Renal cortex interstitium (tissue), 11 donors: ENCODE data around the gene NID1. TPM values are rescaled to one million over a fixed set of nuclear protein-coding genes. Genes with fewer than 3 reads are reported as not detected.

Experiments
- DNase-seq, 11 donors: peaks; one replicate each; pipeline ENCODE4 v3.0.0-alpha.2; 2013; ENCODE audit warnings: low read depth in 9 of 11, low spot score in 4 of 11; ENCODE audit errors: extremely low read depth in 1 of 11
- polyA plus RNA-seq, 3 donors: library from polyadenylated mRNA; unstranded; fragments of 120-200 nt; gene quantifications; one replicate each; pipeline ENCODE4 v1.2.1, GENCODE V29; 2013; ENCODE audit not compliant: insufficient read length in 3 of 3

The NID1 gene
- polyA plus RNA-seq, 3 donors, result 149 to 193 (median 191) TPM

GRCh38 chr1:236073307-236073897 is 8.5 kb upstream of the NID1 start:
- DNase-seq, result no peak

- no peak for DNase-seq
Measured at GRCh38 chr1:236072001-236072400, 7.1 kb upstream of the NID1 start.

DNA sequence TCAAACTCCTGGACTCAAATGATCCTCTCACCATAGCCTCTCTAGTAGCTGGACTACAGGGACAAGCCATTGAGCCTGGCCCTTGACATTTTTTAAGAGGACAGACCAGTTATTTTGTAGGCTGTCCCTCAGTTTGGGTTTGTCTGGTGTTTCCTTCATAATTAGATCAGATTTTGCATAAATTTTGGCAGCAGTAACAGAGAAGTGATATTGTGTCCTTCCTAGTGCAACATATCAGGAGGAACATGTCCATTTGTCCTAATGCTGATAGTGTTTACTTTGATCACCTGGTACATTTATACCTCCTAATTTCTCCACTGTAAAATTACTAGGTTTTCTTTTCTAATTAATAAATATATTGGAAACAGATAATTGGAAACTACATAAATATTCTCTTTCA is 5.9 kb upstream of the NID1 start:
- no peak for DNase-seq

DNA sequence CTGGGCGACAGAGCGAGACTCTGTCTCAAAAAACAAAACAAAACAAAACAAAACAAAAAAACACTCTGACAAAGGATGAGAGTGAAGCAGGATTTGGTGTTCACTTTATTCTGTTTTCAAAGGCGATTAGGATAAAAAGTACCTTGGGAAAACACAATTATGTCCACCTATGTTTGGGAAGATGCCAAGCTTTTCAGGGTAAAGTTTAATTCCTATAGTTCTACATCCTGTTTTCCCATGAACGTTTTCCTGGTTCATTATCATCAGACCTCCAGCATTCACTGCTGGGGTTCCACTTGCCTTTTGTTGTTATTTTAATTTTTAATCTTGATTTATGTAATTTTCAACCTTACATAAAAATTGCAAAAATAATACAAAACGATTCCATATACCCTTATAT is 4.9 kb upstream of the NID1 start:
- DNase-seq, result no peak

DNA sequence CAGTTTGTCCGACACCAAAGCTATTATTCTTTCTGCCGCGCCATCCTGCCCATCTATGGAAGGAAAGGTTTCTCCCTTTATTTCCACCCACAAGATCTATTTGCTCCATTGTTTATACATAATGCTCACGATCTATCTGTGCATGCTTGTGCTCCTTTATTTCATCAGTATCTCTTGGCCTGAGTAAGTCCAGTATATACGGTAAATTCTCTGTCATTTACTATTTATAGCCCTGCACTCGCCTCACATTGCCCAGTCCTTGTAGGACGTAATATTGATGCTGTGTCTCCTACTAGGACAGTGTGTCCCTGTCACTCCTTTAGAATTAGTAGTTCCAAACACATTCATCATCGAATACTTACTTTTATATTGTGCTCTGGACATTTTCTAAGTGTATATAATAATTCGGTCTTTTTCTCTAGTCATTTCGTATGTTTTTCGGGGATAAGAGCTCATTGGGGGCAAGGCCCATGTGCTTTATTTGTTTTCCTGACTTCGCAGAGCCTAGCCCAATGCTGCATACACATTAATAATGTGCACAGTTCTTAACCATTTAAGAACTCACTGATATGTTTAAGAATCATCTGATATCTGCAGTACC is 3.1 kb upstream of the NID1 start:
- DNase-seq, result peak in 1 of 11 donors; percentile 25

GRCh38 chr1:236066828-236067386 is 2.0 kb upstream of the NID1 start:
- no peak for DNase-seq

DNA sequence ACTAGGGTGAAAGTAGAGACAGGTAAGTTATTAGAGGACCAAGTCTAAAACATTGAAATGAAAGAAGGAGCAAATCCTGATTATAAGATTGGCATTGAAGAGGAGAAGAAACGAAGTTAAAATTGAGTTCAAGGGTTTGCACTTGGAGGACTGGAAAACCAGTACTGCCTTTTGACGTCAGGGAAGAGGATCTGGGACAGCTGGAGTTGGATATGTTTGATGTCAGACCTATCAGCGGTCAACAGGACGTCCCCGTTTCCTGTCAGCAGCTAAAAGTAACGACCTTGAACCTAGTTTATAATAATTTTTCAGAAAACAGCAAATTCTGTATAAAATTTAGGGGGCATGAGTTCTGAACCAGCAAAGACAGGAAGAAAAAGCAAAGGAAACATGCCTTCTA is 1.2 kb upstream of the NID1 start:
- peak in 2 of 11 donors; percentile 28 to 43 for DNase-seq

DNA sequence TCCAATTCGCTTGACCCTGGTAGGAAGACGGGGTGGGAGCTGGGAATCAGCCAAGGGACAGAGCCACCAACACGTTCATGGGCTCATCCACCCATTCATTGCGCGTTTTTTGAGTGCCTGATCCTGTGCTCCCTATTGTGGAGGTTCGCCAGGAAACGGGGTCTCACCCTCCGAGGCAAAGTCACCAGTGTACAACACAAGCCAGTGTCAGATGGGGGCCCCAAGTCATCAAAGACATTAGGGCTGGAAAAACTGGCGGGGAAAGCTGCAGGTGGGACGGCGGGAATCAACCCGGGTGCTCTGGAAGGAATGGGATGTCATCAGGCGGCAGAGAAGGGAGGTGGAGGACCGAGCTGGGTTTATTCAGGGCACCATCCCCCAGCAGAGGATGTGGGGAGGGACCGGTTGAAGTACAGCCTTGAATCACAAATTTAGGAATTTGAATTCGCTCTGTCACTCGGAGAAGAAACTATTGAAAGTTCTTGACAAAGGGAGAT is 667 bp upstream of the NID1 start:
- peak in 1 of 11 donors; percentile 27 for DNase-seq

GRCh38 chr1:236063919-236064673 is 794 bp downstream of the NID1 start:
- DNase-seq, result peak in 4 of 11 donors; percentile 61 to 73 (median 66)

- DNase-seq, result no peak
Measured at GRCh38 chr1:236063551-236063918, 1.4 kb downstream of the NID1 start.

- no peak for DNase-seq
Measured at GRCh38 chr1:236060286-236060685, 4.6 kb downstream of the NID1 start.

- DNase-seq, result no peak
Measured at GRCh38 chr1:236059011-236059410, 5.9 kb downstream of the NID1 start.

- DNase-seq, result no peak
Measured at GRCh38 chr1:236058141-236058934, 6.6 kb downstream of the NID1 start.

DNA sequence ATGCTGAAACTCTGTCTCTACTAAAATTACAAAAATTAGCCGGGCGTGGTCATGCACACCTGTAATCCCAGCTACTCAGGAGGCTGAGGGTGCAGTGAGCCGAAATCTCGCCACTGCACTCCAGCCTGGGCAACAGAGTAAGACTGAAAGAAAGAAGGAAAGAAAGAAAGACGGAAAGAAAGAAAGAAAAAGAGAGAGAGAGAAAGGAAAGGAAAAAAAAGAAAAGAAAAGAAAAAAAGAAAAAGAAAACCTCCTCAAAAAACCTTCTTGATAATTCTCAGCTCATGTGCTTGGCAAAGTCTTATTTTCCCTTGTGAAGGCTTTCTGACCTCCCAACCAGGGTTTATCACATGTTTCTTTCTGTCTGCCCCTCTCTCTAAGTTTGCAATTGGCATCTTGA is 7.3 kb downstream of the NID1 start:
- no peak for DNase-seq

DNA sequence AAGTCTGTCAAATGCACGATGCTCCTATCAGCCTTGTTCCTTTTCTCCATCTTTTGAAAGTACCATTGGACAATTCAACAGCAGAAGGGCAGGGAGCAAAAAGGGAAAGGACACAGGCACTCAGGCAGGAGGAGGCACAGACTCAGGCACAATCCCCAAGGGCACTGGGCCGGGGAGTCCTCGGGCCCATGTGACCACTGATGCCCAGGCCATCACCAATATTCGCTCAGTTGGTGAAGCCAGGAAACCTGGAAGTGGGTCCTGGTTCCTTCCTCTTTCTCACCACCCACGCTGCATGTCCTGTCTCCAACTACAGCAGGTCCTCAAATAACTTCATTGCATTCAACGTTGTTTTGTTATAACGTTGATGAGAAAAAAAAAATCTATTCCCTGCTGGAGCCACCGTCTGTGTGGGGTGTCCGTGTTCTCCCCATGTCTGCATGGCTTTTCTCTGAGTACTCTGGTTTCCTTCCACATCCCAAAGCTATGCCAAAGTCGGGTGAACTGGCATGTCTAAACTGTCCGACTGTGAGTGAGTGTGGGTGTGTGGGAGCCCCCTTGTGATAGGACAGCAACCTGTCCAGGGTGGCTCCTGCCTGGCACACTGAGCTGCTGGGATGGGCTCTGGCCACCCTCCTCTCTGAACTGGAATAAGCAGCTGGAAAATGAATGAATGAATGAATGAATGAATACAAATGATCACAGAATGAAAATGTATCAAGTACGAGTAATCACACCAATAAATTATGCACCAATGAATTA is 12.5 kb downstream of the NID1 start:
- no peak for DNase-seq

- DNase-seq, result no peak
Measured at GRCh38 chr1:236051242-236051791, 13.6 kb downstream of the NID1 start.

GRCh38 chr1:236045771-236046170 is 19.1 kb downstream of the NID1 start:
- DNase-seq, result no peak

GRCh38 chr1:236044341-236044740 is 20.5 kb downstream of the NID1 start:
- no peak for DNase-seq
